GM21515 (cell line): ENCODE measurements around the gene NTNG2.

Experiments used
- ATAC-seq: cut with Tn5 transposase; IDR thresholded peaks from one replicate; pipeline ENCODE4 v1.9.1; 2021; ENCODE audit not compliant: unreplicated experiment

The NTNG2 gene

DNA sequence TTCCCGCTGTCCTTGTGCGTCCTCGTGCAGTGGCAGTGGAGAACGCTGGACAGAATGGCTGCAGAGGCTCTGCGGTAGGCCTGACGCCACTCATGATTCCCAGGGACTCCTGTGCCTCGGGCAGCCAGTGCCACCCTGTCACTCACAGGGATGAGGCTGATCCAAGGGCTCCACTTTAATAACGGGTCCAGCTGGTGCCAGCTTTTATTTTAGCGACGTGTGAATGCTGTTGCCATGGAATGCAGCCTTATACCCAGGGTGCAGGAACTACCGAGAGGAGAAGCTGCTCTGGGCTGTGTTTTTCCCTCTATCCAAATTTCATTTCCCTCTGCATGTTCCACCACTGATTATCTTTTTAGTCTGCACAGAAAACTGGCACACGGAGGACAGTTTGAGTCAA is 15.8 kb upstream of the NTNG2 start:
- no peak for ATAC-seq

DNA sequence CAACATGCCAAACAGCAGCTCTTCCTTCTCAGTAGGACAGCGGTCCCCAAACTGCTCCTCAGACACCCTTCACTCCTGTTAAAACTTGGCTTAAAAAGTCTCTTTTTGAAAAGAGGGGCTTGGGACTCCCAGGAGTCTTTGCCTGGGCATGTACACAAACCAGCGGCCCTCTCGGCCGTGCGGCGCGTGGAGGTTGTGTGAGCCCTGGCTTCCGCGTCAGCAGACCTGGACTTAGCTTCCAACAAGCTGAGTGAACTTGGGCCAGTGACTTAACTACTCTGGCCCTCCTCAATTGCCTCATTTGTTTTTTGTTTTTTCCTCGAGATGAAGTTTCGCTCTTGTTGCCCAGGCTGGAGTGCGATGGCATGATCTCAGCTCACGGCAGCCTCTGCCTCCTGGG is 15.3 kb upstream of the NTNG2 start:
- no peak for ATAC-seq

DNA sequence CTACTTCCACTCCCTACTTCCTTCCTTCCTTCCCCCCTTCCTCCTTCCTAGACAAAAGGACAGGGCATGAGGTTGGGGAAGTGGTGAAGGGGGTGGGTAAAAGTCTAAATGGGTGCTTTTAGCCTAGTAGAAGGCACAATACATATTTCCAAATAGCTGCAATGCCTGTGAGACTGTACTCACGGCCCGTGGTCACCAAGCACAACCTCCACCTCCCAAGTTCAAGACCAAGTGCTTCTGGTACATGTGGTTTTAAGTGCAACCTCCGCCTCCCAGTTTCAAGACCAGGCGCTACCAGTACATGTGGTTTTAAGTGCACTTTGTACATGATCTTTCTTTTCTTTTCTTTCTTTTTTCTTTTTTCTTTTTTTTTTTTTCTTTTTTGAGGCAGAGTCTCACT is 14.5 kb upstream of the NTNG2 start:
- ATAC-seq: no peak

DNA sequence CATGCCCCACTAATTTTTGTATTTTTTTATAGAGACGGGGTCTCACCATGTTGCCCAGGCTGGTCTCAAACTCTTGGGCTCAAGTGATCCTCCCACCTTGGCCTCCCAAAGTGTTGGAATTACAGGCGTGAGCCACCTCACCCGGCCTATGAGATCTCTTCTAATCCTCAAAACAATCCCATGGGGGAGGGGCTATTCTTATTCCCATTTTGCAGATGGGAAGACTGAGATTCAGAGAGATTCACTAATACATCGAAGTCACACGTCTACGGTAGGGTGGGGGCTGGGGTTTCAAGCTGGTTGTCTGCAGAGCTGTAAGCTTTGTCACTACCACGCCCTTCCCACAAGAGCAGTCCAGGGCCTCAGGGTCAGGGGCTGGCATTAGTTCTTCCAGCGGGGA is 14.0 kb upstream of the NTNG2 start:
- no peak for ATAC-seq

DNA sequence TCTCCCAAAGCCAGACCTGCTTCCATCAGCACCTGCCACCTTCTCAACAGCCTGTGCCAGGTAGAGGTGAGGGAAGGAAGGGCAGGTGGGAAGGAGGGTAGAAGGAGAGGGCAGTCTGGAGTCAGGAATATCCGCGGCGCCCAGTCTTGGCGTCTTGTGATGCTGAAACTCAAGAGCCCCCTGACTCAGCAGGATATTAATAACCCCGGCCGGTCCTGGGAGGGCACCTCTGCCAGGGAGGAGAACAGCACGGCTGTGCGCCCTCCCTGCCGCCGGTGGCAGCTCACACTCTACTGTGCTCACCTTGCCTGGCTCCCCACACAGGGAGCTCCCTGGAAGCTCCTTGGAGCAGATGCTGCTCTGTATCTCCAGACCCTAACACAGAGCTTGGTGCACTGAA is 11.6 kb upstream of the NTNG2 start:
- no peak for ATAC-seq

DNA sequence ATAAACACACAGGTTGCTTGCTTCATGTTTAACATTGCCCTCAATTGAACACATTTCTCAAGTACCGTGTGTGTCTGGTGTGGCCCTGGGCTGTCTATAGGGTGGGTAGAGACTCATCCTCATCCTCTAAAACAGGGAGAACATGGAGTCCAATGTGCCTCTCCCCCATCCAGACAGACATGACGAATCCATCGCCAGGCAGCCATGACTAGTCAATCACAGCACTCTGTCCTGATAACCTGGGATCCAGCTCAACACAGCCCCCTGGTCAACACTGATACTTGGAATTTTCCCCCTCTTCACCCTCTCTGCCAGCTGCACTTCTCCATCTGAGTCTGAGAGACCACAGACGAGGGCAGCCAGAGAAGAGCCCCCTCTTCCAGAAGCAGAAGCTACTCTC is 10.7 kb upstream of the NTNG2 start:
- ATAC-seq: no peak

DNA sequence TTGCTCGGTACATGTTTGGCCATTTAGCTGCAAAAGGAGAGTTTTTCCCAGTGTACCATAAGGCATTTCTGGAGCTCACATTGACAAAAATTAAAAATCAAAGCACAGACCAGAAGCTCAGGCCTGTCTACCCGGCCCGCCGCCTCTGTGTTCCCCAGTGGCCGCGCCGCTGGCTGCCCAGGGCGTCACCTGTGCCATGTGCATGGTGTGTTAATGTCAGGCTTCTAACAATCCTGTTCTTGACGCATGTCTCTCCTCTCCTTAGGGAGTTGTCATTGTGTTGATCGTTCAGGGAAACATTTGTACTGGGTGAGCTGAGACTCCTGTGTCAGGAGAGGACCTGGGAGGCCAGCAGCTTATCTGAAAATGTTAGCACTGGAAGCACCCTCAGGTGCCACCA is 9.6 kb upstream of the NTNG2 start:
- no peak for ATAC-seq

DNA sequence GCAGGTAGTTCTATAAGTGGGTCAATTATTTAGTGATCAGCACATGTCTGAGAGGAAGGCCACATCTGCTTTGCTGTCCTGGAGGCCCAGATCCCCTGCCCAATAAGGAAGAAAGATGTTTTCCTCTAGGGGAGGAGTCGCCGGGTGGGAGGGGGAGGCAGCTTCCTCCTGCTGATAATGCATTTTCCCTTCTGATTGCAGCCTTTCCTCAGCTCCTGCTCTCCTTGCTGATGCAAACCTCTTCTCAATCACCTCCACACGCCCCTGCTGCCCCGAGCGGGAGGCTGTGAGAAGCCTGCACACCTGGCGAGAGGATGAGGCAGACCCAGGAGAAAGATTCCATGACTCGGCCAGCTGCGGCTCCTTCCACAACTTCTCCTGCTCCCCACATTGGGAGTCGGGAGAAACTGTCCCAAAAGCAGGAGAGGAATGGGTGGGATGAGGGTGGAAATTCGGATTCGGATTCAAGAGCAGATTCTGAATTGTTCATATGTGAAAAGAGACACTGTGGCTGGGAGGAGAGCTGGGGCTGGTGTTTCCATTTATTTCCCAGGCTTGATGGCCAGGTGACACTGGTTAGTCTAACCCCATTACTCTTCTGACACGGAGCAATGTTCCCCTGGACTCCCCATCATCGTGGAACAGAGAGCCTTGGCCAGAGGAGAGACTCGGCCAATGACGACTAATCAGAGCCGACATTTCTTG is 6.8 kb upstream of the NTNG2 start:
- ATAC-seq: no peak

DNA sequence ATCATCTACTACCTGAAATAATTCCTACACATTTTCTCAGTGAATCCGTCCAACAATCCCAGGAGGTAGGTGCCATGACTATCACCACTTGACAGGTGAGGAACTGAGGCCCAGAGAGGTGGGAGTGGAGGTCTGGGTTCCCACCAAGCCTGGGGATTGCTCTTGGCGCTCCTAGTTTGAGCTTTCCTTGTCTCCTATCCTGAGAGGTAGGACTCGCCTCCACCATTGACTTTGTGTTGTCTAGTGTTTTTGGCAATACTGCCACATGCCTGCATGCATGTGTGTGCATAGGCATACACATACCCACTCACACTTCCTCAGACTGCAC is 6.3 kb upstream of the NTNG2 start:
- no peak for ATAC-seq

DNA sequence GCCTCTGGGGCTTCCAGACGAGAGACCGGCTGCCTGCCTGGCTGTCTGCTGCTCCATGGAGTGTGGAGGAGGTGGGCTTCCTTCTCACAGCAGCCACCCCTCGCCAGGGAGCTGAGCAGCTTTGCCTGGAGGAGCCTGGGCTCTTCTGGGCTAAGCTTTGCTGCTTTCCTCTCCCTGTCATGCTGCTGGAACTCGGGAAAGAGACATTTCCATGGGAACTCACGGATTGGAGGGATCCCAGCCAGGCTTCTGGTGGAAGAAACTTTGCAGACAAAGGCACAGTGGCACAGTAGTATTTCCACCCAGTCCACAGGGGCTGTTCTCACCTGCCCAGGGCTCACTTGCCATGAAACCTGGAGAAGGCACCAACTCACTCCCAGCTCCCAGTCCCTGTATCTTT is 5.6 kb upstream of the NTNG2 start:
- no peak for ATAC-seq

DNA sequence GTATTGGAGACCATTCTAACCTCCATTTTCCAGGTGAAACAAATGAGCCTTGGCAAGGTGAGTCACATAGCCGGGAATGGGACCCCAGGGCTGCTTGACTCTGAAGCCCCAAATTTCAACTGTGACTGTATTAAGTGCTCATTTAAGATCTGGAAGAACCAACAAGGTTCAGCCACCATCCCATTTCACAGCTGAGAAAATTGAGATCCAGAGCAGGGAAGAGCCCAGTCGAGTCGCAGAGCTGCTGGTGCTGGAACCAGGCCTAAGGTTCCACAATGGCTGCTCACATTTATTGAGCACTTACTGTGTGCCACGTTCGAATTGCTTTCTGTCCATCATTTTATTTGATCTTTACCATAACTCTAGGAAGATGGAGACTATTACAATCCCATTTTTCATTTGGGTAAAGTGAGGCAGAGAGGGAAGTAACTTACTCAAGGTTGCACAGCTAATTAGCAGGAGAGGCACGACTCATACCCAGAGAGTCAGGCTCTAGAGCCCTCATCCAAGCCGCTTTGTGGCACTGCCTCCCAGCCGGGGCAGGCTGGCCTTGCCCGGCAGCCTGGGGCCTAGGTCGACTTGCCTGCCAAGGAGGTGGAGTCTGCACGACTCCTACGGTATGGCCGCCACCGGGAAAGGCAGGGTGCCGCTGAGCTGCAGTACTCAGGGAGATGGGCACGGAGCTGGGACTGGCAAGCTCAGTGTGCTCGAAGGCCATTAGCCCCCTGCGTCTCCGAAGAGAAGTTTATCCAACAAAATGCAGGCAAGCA is 4.3 kb upstream of the NTNG2 start:
- no peak for ATAC-seq

DNA sequence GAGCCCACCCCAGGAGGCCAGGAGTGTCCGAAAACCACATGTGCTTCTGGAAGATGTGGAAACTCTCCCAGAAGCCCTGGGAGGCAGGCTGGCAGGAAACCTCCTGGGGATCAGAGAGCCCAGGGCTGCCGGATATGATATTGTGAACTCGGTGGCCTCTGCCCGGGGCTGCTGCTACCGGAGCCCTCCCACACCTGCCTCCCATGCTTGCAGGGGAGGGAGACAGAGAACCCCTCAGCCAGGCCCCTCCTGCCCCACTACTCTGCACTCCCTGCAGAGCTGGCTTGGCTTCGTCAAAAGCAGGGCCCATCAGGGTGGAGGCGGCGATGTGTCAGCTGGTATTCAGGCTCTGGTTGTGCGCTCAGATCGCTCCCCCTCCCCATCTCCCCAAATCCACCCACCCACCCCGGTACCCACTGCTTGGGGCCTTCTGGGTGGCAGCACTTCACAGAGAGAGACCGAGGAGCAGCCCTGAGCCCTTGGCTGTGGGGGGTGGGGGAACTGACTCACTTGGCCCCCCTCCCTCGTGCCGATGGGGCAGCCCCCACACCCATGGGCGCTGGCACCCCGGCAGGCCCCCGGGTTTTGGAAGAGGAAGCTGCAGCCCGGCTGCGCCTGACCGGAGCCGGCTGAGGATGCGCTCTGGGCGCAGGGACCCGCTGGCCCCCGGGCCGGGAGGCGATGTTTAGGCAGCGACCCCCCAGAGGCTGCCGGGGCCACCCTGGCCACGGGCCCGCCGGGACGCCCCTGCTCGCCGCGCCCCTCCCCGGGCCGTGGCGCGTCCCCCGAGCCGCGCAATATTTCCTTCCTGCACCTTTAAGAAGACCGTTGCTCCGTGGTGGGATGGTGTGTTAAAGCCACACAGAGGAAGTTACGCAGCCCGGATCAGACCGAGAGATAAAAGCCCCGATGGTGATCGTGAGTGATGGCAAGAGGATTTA is 786 bp upstream of the NTNG2 start:
- no peak for ATAC-seq

DNA sequence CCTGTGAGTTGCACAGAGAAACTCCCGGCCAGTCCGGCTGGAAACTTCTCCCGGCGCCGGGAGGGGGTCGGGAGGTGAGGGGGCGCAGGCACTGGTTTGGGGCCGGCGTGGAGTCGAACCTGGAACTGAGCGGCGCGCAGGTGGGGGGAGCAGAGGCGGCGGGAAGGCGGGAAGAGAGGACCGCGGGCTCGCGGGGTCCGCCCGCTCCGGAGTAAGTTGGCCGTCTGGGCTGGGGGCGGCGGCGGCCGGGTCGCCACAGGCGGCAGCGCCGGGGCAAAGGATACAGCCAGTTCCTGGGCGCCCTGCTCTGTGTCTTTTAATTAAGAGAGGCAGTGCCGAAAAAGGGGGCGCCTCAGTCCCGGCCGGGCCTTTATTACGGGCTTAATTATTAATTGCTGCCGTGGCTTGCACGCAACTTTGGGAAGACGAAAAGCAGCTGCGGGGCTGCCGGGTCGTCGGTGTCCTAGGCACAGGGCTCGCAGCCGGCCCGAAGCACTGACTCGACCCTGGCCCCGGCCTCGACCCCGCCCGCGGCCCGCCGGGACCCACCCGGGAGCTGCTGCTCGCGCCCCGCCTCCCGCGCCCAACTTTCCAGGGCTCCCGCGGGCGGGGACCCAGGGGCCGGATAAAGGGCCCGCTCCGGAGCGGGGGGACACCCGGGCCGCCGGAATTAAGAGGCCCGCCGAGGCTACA is 1.1 kb downstream of the NTNG2 start:
- ATAC-seq: no peak

DNA sequence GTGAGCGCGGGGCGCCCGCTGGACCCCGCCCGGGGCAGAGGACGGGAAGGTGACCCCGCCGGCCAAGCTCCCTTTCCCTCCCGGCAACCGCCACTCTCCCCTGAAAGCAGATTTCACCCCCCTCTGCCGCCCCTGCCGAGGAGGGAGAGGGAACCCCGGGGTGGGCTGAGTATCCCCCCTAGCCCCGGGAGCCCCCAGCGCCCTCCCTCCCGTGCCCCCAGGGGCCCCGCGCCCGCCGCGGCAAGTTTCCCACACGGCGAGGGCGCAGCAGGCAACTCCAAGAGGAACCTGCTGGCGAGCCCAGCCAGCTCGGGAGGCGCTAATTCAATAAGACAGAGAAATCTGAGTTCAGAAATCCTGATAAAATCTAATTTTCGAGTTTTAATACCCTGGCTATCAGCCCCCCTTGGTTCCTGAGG is 1.6 kb downstream of the NTNG2 start:
- no peak for ATAC-seq

DNA sequence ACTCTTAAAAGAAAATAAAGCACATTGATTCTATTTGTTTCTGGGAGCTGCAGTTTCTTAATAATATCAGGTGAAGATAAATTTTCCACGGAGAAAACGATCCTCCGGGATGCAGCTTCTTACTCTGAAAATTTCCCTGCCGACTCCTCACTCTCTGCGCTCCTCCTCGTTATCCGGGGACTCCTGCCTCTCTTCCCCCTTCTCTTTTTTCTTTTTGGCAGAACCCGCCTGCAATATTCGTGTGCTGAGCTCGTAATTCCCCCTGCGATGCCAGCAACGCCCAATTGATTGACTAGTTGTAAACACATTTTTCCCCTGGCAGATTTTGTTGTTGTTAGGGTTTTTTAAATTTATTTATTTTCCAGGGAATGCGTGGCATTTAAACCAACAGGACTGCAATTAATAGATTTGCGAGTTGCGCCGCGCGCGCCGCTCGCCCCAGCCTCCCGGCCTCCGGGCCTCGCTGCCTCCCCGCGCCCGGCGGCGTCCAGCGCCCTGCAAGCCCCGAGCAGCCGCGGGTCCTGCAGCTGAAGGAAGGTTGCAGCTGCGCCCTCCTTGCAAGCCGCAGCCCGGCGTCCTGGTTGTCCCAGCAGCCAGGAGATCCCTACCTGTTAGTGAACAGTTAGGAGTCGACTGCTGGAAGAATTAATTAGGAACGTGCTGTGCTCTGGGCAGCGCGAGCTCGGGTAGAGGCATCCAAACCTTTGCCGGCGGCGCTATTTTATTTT is 2.2 kb downstream of the NTNG2 start:
- no peak for ATAC-seq

DNA sequence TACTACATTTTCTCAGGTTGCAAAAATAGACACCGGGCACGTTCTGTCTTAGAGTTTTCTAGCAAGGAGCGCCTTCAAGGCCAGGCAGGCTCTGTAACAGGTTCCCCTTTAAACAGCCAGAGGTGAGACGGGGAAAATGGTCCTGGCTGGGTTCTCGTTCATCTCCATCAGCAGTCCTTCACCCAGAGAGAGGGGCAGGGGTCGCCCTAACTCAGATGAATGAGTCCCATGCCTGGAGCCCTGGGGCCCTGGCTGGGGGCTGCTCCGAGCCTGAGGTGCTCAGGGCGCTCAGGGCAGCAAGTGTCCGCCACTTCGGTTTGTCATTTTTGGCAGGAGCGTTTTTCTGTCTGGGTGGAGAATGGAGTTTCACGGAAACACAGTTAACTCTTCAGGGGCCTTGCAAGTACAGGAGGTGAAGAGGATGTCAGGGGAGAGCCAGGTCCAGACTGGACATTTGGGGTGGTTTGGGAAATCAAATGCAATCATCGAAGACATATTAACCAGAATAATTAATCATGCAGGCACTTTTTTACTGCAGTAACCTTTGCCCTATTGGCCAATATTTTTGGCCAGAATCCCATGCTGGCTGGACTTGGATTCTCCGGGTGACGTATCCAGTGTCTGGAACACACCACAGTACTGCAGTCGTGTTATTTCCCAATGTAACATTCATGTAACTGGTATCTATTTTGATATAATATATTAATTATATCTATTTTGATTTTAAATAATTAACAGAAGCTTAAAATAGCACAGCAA is 2.9 kb downstream of the NTNG2 start:
- ATAC-seq: no peak

DNA sequence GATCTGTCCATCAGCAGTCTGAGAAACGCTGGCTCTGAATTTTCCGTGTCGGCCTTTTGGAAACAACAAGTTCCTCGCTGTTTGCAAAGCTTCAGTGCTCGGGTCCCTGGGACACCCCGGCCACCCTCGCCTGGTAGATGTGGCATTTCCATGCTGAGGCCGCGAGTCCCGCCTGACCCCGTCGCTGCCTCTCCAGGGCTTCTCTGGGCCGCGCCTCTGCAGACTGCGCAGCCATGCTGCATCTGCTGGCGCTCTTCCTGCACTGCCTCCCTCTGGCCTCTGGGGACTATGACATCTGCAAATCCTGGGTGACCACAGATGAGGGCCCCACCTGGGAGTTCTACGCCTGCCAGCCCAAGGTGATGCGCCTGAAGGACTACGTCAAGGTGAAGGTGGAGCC is 4.7 kb downstream of the NTNG2 start:
- ATAC-seq: no peak

DNA sequence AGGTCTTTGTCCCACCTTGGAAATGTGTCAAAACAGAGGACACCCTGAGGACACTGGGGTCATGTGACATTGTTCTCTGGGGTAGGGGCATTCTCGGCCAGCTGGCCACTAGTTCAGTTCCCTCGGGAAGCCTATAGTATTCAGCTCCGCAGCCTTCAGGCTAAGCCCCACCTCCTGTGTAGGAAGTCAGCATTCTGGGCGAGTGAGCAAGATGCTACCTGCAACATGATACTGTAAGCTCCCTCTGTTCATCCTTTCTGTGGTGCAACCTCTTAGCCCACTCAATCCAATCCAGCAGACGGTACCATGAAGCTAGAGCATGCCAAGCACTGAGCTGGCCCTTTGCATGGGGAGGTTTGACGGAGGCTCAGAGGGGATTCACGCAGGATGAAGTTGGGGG is 5.3 kb downstream of the NTNG2 start:
- ATAC-seq: no peak

DNA sequence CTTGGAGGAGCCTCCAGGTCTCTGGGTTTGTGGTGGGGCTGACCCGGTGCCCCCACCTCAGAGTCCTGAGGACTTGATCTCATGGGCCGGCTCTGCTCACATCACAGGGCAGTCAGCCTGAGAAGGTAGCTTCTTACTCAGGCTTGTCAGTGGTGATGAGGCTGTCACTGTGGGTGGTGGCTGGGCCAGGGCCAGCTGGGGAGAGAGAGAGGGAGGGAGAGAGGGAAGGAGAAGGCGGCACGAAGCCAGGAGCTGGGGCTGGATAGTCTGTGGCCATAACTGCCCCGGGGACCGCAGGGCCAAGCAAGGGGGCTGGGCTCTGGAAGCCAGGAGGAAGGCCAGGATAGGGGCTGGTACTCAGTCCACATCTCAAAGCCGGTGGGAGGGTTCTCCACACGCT is 6.5 kb downstream of the NTNG2 start:
- no peak for ATAC-seq

DNA sequence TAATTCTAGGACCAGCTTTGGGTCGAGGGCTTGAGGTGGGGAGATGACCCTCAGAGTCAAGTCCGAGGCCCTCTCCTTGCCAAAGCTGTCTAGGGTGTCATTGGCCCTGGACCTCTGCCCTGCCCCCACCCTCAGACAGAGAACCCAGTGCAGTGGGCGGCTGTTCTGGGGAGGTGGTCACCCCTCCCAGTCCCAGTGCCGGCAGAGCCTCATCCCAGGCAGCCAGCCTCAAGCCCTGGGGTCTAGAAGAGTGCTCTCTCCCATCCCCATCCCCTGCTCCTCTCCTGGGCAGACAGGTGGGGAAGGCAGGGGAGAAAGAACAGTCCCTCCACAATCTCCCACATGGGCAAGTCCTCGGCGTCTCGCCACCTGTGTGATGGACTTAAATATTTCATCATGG is 7.0 kb downstream of the NTNG2 start:
- no peak for ATAC-seq
